H9 (cell line): ENCODE measurements around the gene NR1I2. TPM values are rescaled to one million over a fixed set of nuclear protein-coding genes. Genes with fewer than 3 reads are reported as not detected.

ENCODE experiments used
- DNase-seq: peaks from one replicate; pipeline ENCODE4 v3.0.0-alpha.2; 2017
- H2AFZ ChIP-seq: one replicate; pipeline ENCODE4 v1.6.1; 2013; ENCODE audit warnings: mild to moderate bottlenecking, low read length, control low read depth, moderate library complexity
- H2AK5ac ChIP-seq: 2 replicates; pipeline ENCODE4 v1.6.1; 2013; ENCODE audit warnings: low read length, control low read depth, mixed read lengths; ENCODE audit not compliant: insufficient read length
- H2BK120ac ChIP-seq: one replicate; pipeline ENCODE4 v1.6.1; 2013; ENCODE audit warnings: low read depth, mild to moderate bottlenecking, low read length, control low read depth, inconsistent platforms; ENCODE audit not compliant: poor library complexity, severe bottlenecking
- H2BK12ac ChIP-seq: 2 replicates; pipeline ENCODE4 v1.6.1; 2013; ENCODE audit warnings: low read length, control low read depth, mixed read lengths, low read depth; ENCODE audit not compliant: insufficient read length
- H2BK15ac ChIP-seq: 2 replicates; pipeline ENCODE4 v1.6.1; 2013; ENCODE audit warnings: low read depth, low read length, control low read depth
- H2BK20ac ChIP-seq: one replicate; pipeline ENCODE4 v1.6.1; 2013; ENCODE audit warnings: low read depth, mild to moderate bottlenecking, low read length, control low read depth, inconsistent platforms; ENCODE audit not compliant: poor library complexity, severe bottlenecking
- H2BK5ac ChIP-seq: 2 replicates; pipeline ENCODE4 v1.6.1; 2013; ENCODE audit warnings: low read length, control low read depth, mixed read lengths; ENCODE audit not compliant: insufficient read length
- H3K14ac ChIP-seq: 2 replicates; pipeline ENCODE4 v1.6.1; 2013; ENCODE audit warnings: low read length, control low read depth; ENCODE audit not compliant: insufficient read depth
- H3K18ac ChIP-seq: 2 replicates; pipeline ENCODE4 v1.6.1; 2013; ENCODE audit warnings: low read depth, mild to moderate bottlenecking, mixed read lengths, low read length, control low read depth; ENCODE audit not compliant: insufficient read length
- H3K23ac ChIP-seq: 2 replicates; pipeline ENCODE4 v1.6.1; 2013; ENCODE audit warnings: low read length, control low read depth, mixed read lengths, low read depth; ENCODE audit not compliant: insufficient read length
- H3K23me2 ChIP-seq: 2 replicates; pipeline ENCODE4 v1.6.1; 2013; ENCODE audit warnings: low read depth, mild to moderate bottlenecking, mixed read lengths, low read length, control low read depth; ENCODE audit not compliant: insufficient read length, poor library complexity, severe bottlenecking
- H3K27ac ChIP-seq: 2 replicates; pipeline ENCODE4 v1.5.1; 2013; ENCODE audit warnings: low read length, control low read depth, mixed read lengths, low read depth; ENCODE audit not compliant: insufficient read length
- H3K27me3 ChIP-seq: 2 replicates; pipeline ENCODE4 v1.6.1; 2013; ENCODE audit warnings: low read length, control low read depth, inconsistent platforms; ENCODE audit not compliant: insufficient read depth
- H3K4ac ChIP-seq: 2 replicates; pipeline ENCODE4 v1.6.1; 2013; ENCODE audit warnings: low read depth, mild to moderate bottlenecking, control low read depth, inconsistent platforms, low read length, moderate library complexity
- H3K4me1 ChIP-seq: 2 replicates; pipeline ENCODE4 v1.6.1; 2013; ENCODE audit warnings: low read length, control low read depth, inconsistent platforms; ENCODE audit not compliant: insufficient read depth
- H3K4me2 ChIP-seq: 2 replicates; pipeline ENCODE4 v1.6.1; 2013; ENCODE audit warnings: low read length, control low read depth, mixed read lengths; ENCODE audit not compliant: insufficient read length, insufficient read depth
- H3K56ac ChIP-seq: 2 replicates; pipeline ENCODE4 v1.6.1; 2013; ENCODE audit warnings: low read depth, mild to moderate bottlenecking, mixed read lengths, low read length, control low read depth; ENCODE audit not compliant: insufficient read length
- H3K79me1 ChIP-seq: 2 replicates; pipeline ENCODE4 v1.6.1; 2013; ENCODE audit warnings: low read depth, mild to moderate bottlenecking, moderate library complexity, low read length, control low read depth, inconsistent platforms; ENCODE audit not compliant: insufficient read depth, poor library complexity, severe bottlenecking
- H3K79me2 ChIP-seq: 2 replicates; pipeline ENCODE4 v1.6.1; 2013; ENCODE audit warnings: low read length, control low read depth, inconsistent platforms; ENCODE audit not compliant: insufficient read depth
- H3K9ac ChIP-seq: 2 replicates; pipeline ENCODE4 v1.6.1; 2013; ENCODE audit warnings: low read length, control low read depth, mixed read lengths; ENCODE audit not compliant: insufficient read length; ENCODE audit errors: extremely low read depth
- H3K9me3 ChIP-seq: one replicate; pipeline ENCODE4 v1.6.1; 2013; ENCODE audit warnings: low read depth, low read length, inconsistent platforms; ENCODE audit not compliant: control insufficient read depth
- H3T11ph ChIP-seq: one replicate; pipeline ENCODE4 v1.6.1; 2013; ENCODE audit warnings: mild to moderate bottlenecking, low read length, control low read depth, inconsistent platforms
- H4K20me1 ChIP-seq: one replicate; pipeline ENCODE4 v1.6.1; 2013; ENCODE audit not compliant: control insufficient read depth, insufficient read length, insufficient read depth
- H4K5ac ChIP-seq: 2 replicates; pipeline ENCODE4 v1.6.1; 2013; ENCODE audit warnings: low read depth, mild to moderate bottlenecking, mixed read lengths, low read length, control low read depth; ENCODE audit not compliant: insufficient read length
- H4K8ac ChIP-seq: replicated peaks from 2 replicates; pipeline ENCODE4 v1.6.1; 2013; ENCODE audit warnings: low read length, control low read depth, mixed read lengths, low read depth; ENCODE audit not compliant: insufficient read length
- H4K91ac ChIP-seq: 2 replicates; pipeline ENCODE4 v1.6.1; 2013; ENCODE audit warnings: low read depth, mild to moderate bottlenecking, moderate library complexity, mixed read lengths, low read length, control low read depth; ENCODE audit not compliant: insufficient read length
- H3K27ac Mint-ChIP-seq, 3 experiments: 2 replicates in 2 of 3; 3 replicates in 1 of 3; pipeline ENCODE4 v1.8.0; 2020 to 2021; ENCODE audit warnings: mixed read lengths in 3 of 3, mild to moderate bottlenecking in 1 of 3, moderate library complexity in 1 of 3
- H3K27me3 Mint-ChIP-seq: 2 replicates; pipeline ENCODE4 v1.8.0; 2021; ENCODE audit warnings: low read depth, mild to moderate bottlenecking, moderate library complexity, mixed read lengths
- H3K36me3 Mint-ChIP-seq, 3 experiments: 2 replicates in 2 of 3; 3 replicates in 1 of 3; pipeline ENCODE4 v1.8.0; 2020 to 2021; ENCODE audit warnings: low read depth in 3 of 3, mixed read lengths in 3 of 3; ENCODE audit not compliant: insufficient read depth in 1 of 3
- H3K4me1 Mint-ChIP-seq, 2 experiments: 2 replicates each; pipeline ENCODE4 v1.8.0; 2020; ENCODE audit warnings: mixed read lengths in 2 of 2
- H3K4me3 Mint-ChIP-seq, 2 experiments: 2 replicates in 1 of 2; 3 replicates in 1 of 2; pipeline ENCODE4 v1.8.0; 2020 to 2021; ENCODE audit warnings: mild to moderate bottlenecking in 2 of 2, mixed read lengths in 2 of 2, moderate library complexity in 1 of 2
- H3K9me3 Mint-ChIP-seq, 2 experiments: 2 replicates in 1 of 2; 3 replicates in 1 of 2; pipeline ENCODE4 v1.8.0; 2020; ENCODE audit warnings: mild to moderate bottlenecking in 2 of 2, mixed read lengths in 2 of 2, moderate library complexity in 1 of 2
- WGBS: extraction: QIAGEN DNeasy Blood & Tissue Kit; methylation state at CpG from one replicate; pipeline ENCODE4 v1.1.7; 2013; ENCODE audit warnings: missing lambda C conversion rate, low lambda C conversion rate, mixed read lengths; ENCODE audit not compliant: insufficient read length; ENCODE audit errors: extremely low coverage; 5-methylcytosine and 5-hydroxymethylcytosine counted together
- total RNA-seq: library from RNA; stranded (reverse); gene quantifications from 2 replicates; pipeline ENCODE4 v1.2.1, GENCODE V29; 2021
- TF ChIP-seq, protein P1 (sequence below): fragments of 200-600 bp; sonication (generic); conservative IDR thresholded peaks from 3 replicates; pipeline ENCODE4 v1.8.0; 2021; ENCODE audit warnings: antibody characterized with exemption, mild to moderate bottlenecking

The NR1I2 gene
- total RNA-seq, 1 experiment from 2014 or later: not detected

DNA sequence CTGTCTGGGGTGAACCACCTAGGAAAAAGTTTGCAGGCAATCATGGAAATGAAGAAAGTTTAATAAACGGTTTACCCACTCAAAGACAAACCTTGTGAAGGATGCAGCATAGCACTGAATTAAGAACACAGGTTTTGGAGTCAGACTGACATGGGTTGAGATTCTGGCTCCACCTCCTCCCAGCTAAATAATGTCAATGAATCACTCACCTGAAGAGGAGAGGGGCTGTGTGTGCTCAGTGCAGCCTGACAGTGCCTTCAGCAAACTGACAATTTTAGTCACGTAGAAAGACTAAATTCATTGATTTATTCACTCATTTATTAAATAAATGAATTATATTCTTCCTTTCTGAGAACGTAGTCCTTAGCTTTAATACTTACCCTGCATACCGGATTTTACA, 18.9 kb downstream of the NR1I2 start:
- Histone ChIP-seq H3K4me2 (no peak overlapping the region), H2AFZ (no peak overlapping the region), H3K9ac (no peak overlapping the region), H3T11ph (no peak overlapping the region), H3K14ac (no peak overlapping the region), H3K18ac (no peak overlapping the region), H2BK15ac (no peak overlapping the region), H3K79me1 (no peaks in the 10 kb centered on the region), H3K4me1 (no peaks in the 10 kb centered on the region; the same call in 1 of the 2 replicates), H3K23me2 (no peaks in the 10 kb centered on the region), H3K27ac (no peak overlapping the region), H3K23ac (no peak overlapping the region), H3K79me2 (no peaks in the 10 kb centered on the region), H4K5ac (no peak overlapping the region), H4K91ac (no peak overlapping the region), H2BK20ac (no peak overlapping the region), H2BK5ac (no peak overlapping the region), H2AK5ac (no peak overlapping the region), H3K9me3 (no peaks in the 10 kb centered on the region), H2BK12ac (no peak overlapping the region), H2BK120ac (no peak overlapping the region), H3K4ac (no peak overlapping the region), H3K27me3 (no peaks in the 10 kb centered on the region), H4K8ac (no peak overlapping the region), H4K20me1 (no peaks in the 10 kb centered on the region), H3K56ac (no peak overlapping the region)
- no peak overlapping the region for H3K27ac Mint-ChIP-seq
- TF ChIP-seq, protein P1, sequence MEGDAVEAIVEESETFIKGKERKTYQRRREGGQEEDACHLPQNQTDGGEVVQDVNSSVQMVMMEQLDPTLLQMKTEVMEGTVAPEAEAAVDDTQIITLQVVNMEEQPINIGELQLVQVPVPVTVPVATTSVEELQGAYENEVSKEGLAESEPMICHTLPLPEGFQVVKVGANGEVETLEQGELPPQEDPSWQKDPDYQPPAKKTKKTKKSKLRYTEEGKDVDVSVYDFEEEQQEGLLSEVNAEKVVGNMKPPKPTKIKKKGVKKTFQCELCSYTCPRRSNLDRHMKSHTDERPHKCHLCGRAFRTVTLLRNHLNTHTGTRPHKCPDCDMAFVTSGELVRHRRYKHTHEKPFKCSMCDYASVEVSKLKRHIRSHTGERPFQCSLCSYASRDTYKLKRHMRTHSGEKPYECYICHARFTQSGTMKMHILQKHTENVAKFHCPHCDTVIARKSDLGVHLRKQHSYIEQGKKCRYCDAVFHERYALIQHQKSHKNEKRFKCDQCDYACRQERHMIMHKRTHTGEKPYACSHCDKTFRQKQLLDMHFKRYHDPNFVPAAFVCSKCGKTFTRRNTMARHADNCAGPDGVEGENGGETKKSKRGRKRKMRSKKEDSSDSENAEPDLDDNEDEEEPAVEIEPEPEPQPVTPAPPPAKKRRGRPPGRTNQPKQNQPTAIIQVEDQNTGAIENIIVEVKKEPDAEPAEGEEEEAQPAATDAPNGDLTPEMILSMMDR: no peak
- peaks cover 3 to 9% of the 10 kb centered on the region in 2 experiments for H3K4me1 Mint-ChIP-seq
- H3K27me3 Mint-ChIP-seq: no peaks in the 10 kb centered on the region
- H3K4me3 Mint-ChIP-seq: no peak overlapping the region
- no peaks in the 10 kb centered on the region for H3K36me3 Mint-ChIP-seq
- no peaks in the 10 kb centered on the region for H3K9me3 Mint-ChIP-seq
- WGBS: no CpG with 5 or more reads among the region's 4 CpGs
- DNase-seq: no peak
